CD14-positive monocyte (primary cell): ENCODE results near the gene WIZ. TPM values are rescaled to one million over a fixed set of nuclear protein-coding genes. Genes with fewer than 3 reads are reported as not detected.
A peak's percentile ranks its signal among the peaks of the same experiment; 100 is the strongest.

Experiments used
- DNase-seq, 3 donors: peaks; one replicate each; pipeline ENCODE4 v3.0.0-alpha.2; 2011 to 2022
- H2AFZ ChIP-seq: 2 replicates; pipeline ENCODE4 v1.6.0; 2012; ENCODE audit warnings: mild to moderate bottlenecking, low read depth, low read length, inconsistent platforms; ENCODE audit not compliant: insufficient read depth, poor library complexity, severe bottlenecking
- H3K27ac ChIP-seq, 2 donors: 1 replicate in 1 of 2; 2 replicates in 1 of 2; pipeline ENCODE4 v1.5.1; 2012 to 2013; ENCODE audit warnings: low read length in 2 of 2, control low read depth in 1 of 2, inconsistent platforms in 1 of 2, low read depth in 1 of 2, mild to moderate bottlenecking in 1 of 2
- H3K27me3 ChIP-seq, 2 donors: one replicate each; pipeline versions ENCODE4 v1.6.0 to v1.6.1; 2011 to 2013; ENCODE audit warnings: low read length in 2 of 2; ENCODE audit not compliant: control insufficient read depth in 2 of 2, insufficient read depth in 2 of 2
- H3K36me3 ChIP-seq, 2 donors: replicated peaks in 1 of 2; 1 replicate in 1 of 2; 2 replicates in 1 of 2; pipeline versions ENCODE4 v1.5.1 to v1.6.1; 2012 to 2013; ENCODE audit warnings: low read length in 2 of 2, control low read depth in 1 of 2, inconsistent platforms in 1 of 2, mild to moderate bottlenecking in 1 of 2; ENCODE audit not compliant: insufficient read depth in 2 of 2, control insufficient read depth in 1 of 2
- H3K4me1 ChIP-seq, 2 donors: 1 replicate in 1 of 2; 2 replicates in 1 of 2; pipeline versions ENCODE4 v1.5.1 to v1.6.1; 2012 to 2013; ENCODE audit warnings: low read length in 2 of 2, control low read depth in 1 of 2, inconsistent platforms in 1 of 2, mild to moderate bottlenecking in 1 of 2, moderate library complexity in 1 of 2; ENCODE audit not compliant: insufficient read depth in 2 of 2, control insufficient read depth in 1 of 2
- H3K4me2 ChIP-seq: replicated peaks from 2 replicates; pipeline ENCODE3; 2012; ENCODE audit warnings: low read length, moderate library complexity, mild to moderate bottlenecking; ENCODE audit not compliant: poor library complexity, severe bottlenecking; ENCODE audit errors: extremely low read depth
- H3K4me3 ChIP-seq, 3 experiments: fragments of 200-600 bp in 1 of 3; sonication (generic) in 1 of 3; replicated peaks in 1 of 3; 1 replicate in 2 of 3; 2 replicates in 1 of 3; pipeline ENCODE4 v1.5.1; 2011 to 2013; ENCODE audit warnings: low read length in 3 of 3, mild to moderate bottlenecking in 3 of 3, control low read depth in 2 of 3, low read depth in 2 of 3, inconsistent platforms in 1 of 3, moderate library complexity in 1 of 3
- H3K79me2 ChIP-seq: 2 replicates; pipeline ENCODE4 v1.6.0; 2012; ENCODE audit warnings: mild to moderate bottlenecking, control low read depth, inconsistent platforms, low read length, moderate library complexity; ENCODE audit not compliant: insufficient read depth
- H3K9ac ChIP-seq: 2 replicates; pipeline ENCODE4 v1.6.0; 2017; ENCODE audit warnings: low read length, mild to moderate bottlenecking; ENCODE audit not compliant: insufficient read depth, poor library complexity, severe bottlenecking
- H3K9me3 ChIP-seq, 2 donors: replicated peaks in 1 of 2; 1 replicate in 1 of 2; 2 replicates in 1 of 2; pipeline versions ENCODE4 v1.5.1 to v1.6.1; 2012 to 2013; ENCODE audit warnings: low read length in 2 of 2, control low read depth in 1 of 2; ENCODE audit not compliant: control insufficient read depth in 1 of 2, insufficient read depth in 1 of 2
- H4K20me1 ChIP-seq: 2 replicates; pipeline ENCODE4 v1.6.0; 2012; ENCODE audit warnings: mild to moderate bottlenecking, low read length, control low read depth, moderate library complexity; ENCODE audit not compliant: insufficient read depth
- H3K27ac Mint-ChIP-seq, 7 donors: one replicate each; pipeline ENCODE4 v1.8.0; 2020; ENCODE audit warnings: mild to moderate bottlenecking in 7 of 7, mixed read lengths in 7 of 7, moderate library complexity in 6 of 7, inconsistent platforms in 2 of 7
- H3K27me3 Mint-ChIP-seq, 3 donors: one replicate each; pipeline ENCODE4 v1.8.0; 2021 to 2022; ENCODE audit warnings: low read depth in 3 of 3, mild to moderate bottlenecking in 3 of 3, mixed read lengths in 3 of 3, moderate library complexity in 3 of 3, inconsistent platforms in 1 of 3
- H3K36me3 Mint-ChIP-seq, 2 donors: one replicate each; pipeline ENCODE4 v1.8.0; 2020; ENCODE audit warnings: mixed read lengths in 2 of 2, inconsistent platforms in 1 of 2, mild to moderate bottlenecking in 1 of 2
- H3K4me1 Mint-ChIP-seq: one replicate; pipeline ENCODE4 v1.8.0; 2020; ENCODE audit warnings: mild to moderate bottlenecking, mixed read lengths
- H3K4me3 Mint-ChIP-seq, 2 donors: one replicate each; pipeline ENCODE4 v1.8.0; 2020; ENCODE audit warnings: mild to moderate bottlenecking in 2 of 2, mixed read lengths in 2 of 2, moderate library complexity in 1 of 2
- H3K9me3 Mint-ChIP-seq, 7 donors: one replicate each; pipeline ENCODE4 v1.8.0; 2020 to 2022; ENCODE audit warnings: mixed read lengths in 7 of 7, mild to moderate bottlenecking in 6 of 7, moderate library complexity in 6 of 7, inconsistent platforms in 2 of 7
- CTCF ChIP-seq: fragments of 200-600 bp; IDR thresholded peaks from one replicate; pipeline ENCODE4 v1.8.0; 2022; ENCODE audit warnings: antibody characterized with exemption, mild to moderate bottlenecking
- whole genome bisulfite sequencing: methylation state at CpG from one replicate; pipeline ENCODE4 v1.1.5; 2013; ENCODE audit warnings: missing lambda C conversion rate; ENCODE audit not compliant: insufficient coverage; 5-methylcytosine and 5-hydroxymethylcytosine counted together
- intact Hi-C, 2 donors: fragments of 100-400 bp; cut with micrococcal nuclease; formaldehyde crosslinking; loops; one replicate each; pipeline versions ENCODE4 v1.15.0 to v1.15.1; 2023
- polyA plus RNA-seq, 3 donors: library from polyadenylated mRNA; depleted of rRNA in 1 of 3; unstranded in 2 of 3; stranded (reverse) in 1 of 3; fragments of 300-500 nt in 2 of 3; fragments of >200 nt in 1 of 3; fragmentation: Illumina TruSeq in 2 of 3; gene quantifications; 1 replicate in 2 of 3; 2 replicates in 1 of 3; pipeline ENCODE4 v1.2.3, GENCODE V29; 2012 to 2021

The WIZ gene
- polyA plus RNA-seq, 3 donors, result 0.47 to 13.7 (median 0.51) TPM

- H3K9ac ChIP-seq, result no peak overlapping the region
- peaks cover 4% of the 10 kb centered on the region for H4K20me1 ChIP-seq
- peaks cover 0 to 9% (median 5%) of the 10 kb centered on the region in 7 donors for H3K9me3 Mint-ChIP-seq
- H3K4me2 ChIP-seq, result no peak overlapping the region
- H3K79me2 ChIP-seq, result no peaks in the 10 kb centered on the region
- no peak overlapping the region for H3K27ac ChIP-seq
- peaks cover 0 to 1% (median 0%) of the 10 kb centered on the region in 3 donors for H3K27me3 Mint-ChIP-seq
- WGBS, result 94% methylated on average over 15 of the region's 17 CpGs
- no peak overlapping the region for H3K4me3 ChIP-seq
- TF ChIP-seq CTCF, result no peak
- peaks cover 49 to 66% of the 10 kb centered on the region in 2 donors for H3K36me3 ChIP-seq
- H3K27ac Mint-ChIP-seq, result peak overlapping the region in 3 of 7 donors; percentile 2 to 53 (median 26)
- no peaks in the 10 kb centered on the region for H3K9me3 ChIP-seq
- peaks cover 50 to 55% of the 10 kb centered on the region in 2 donors for H3K36me3 Mint-ChIP-seq
- intact Hi-C loops, result no loop called here
- H3K4me1 ChIP-seq, result peaks cover 6% of the 10 kb centered on the region in 2 donors
- DNase-seq, result no peak
- H2AFZ ChIP-seq, result no peak overlapping the region
- peaks cover 9% of the 10 kb centered on the region for H3K4me1 Mint-ChIP-seq
- H3K27me3 ChIP-seq, result no peaks in the 10 kb centered on the region
- no peak overlapping the region for H3K4me3 Mint-ChIP-seq
These were observed 4.4 kb upstream of the WIZ start for GRCh38 chr19:15453906-15454860.

- TF ChIP-seq CTCF, result no peak
- peaks cover 4% of the 10 kb centered on the region for H4K20me1 ChIP-seq
- intact Hi-C loops, result no loop called here
- H3K27ac Mint-ChIP-seq, result no peak overlapping the region
- no peak overlapping the region for H3K9ac ChIP-seq
- 99% methylated on average over 28 of the region's 44 CpGs for WGBS
- peaks cover 0 to 1% (median 0%) of the 10 kb centered on the region in 3 donors for H3K27me3 Mint-ChIP-seq
- H3K4me2 ChIP-seq, result no peak overlapping the region
- H3K4me3 ChIP-seq, result no peak overlapping the region
- H3K79me2 ChIP-seq, result no peaks in the 10 kb centered on the region
- no peaks in the 10 kb centered on the region for H3K9me3 ChIP-seq
- H3K36me3 ChIP-seq, result peaks cover 45 to 62% of the 10 kb centered on the region in 2 donors
- H3K4me1 ChIP-seq, result peaks cover 11 to 12% of the 10 kb centered on the region in 2 donors
- H3K36me3 Mint-ChIP-seq, result peaks cover 46% of the 10 kb centered on the region in 2 donors
- peaks cover 15% of the 10 kb centered on the region for H3K4me1 Mint-ChIP-seq
- no peak for DNase-seq
- H3K27ac ChIP-seq, result no peak overlapping the region
- H3K27me3 ChIP-seq, result no peaks in the 10 kb centered on the region
- H2AFZ ChIP-seq, result no peak overlapping the region
- no peak overlapping the region for H3K4me3 Mint-ChIP-seq
- peaks cover 0 to 8% (median 4%) of the 10 kb centered on the region in 7 donors for H3K9me3 Mint-ChIP-seq
These were observed 3.4 kb upstream of the WIZ start for GRCh38 chr19:15453091-15453578.
